Measurements from ENCODE around the gene NUP43. TPM values are rescaled to one million over a fixed set of nuclear protein-coding genes. Genes with fewer than 3 reads are reported as not detected.
"Not testable (repeated sequence)": the region's sequence is repeated elsewhere in the genome, so short reads cannot be mapped to it uniquely, and the experiment has no call there.

NUP43 gene
- total RNA-seq, 1 experiment from 2014 or later: 64.0 TPM

DNA sequence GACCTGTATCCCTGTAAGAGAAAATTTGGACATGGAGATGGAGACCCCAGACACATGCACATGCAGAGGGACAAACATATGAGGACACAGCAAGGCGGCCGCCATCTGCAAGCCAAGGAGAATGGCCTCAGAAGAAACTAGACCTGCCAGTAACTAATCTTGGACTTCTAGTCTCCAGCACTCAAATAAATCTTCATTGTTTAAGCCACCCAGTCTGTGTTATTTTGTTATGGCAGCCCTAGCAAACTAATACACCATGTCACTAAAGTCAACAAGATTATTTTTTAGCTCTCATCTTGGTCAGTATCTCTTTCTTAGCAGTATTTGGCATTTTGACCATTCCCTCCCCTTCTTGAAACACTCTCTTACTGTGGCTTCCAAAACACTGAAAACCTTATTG is 55.1 kb downstream of the NUP43 start:
- no peak overlapping the region for H3K4me3 ChIP-seq (ENCODE audit: insufficient read depth, low read depth, low read length)
- peaks cover 3% of the 10 kb centered on the region; the same call in 1 of the 2 replicates for H3K36me3 ChIP-seq (replicated peaks; ENCODE audit: control insufficient read depth, insufficient read depth, low read length)
- no peak for DNase-seq
- H3K27me3 ChIP-seq (ENCODE audit: control insufficient read depth, insufficient read depth, low read length): no peaks in the 10 kb centered on the region

- H3K36me3 ChIP-seq (replicated peaks; ENCODE audit: control insufficient read depth, insufficient read depth, low read length): peaks cover 11% of the 10 kb centered on the region
- DNase-seq: no peak
Observed at GRCh38 chr6:149686230-149686629, 60.1 kb downstream of the NUP43 start.

GRCh38 chr6:149683256-149683859 is 63.0 kb downstream of the NUP43 start:
- DNase-seq: no peak
- H3K27me3 ChIP-seq (ENCODE audit: control insufficient read depth, insufficient read depth, low read length): no peaks in the 10 kb centered on the region
- peaks cover 11% of the 10 kb centered on the region for H3K36me3 ChIP-seq (replicated peaks; ENCODE audit: control insufficient read depth, insufficient read depth, low read length)
- H3K4me3 ChIP-seq (ENCODE audit: insufficient read depth, low read depth, low read length): no peak overlapping the region

More at GRCh38 chr6:149686230-149686629, 60.1 kb downstream of the NUP43 start:
- Histone ChIP-seq H3K4me3 (ENCODE audit: insufficient read depth, low read depth, low read length) (no peak overlapping the region), H3K27me3 (ENCODE audit: control insufficient read depth, insufficient read depth, low read length) (no peaks in the 10 kb centered on the region)

- not testable (repeated sequence) for H3K4me3 ChIP-seq (ENCODE audit: insufficient read depth, low read depth, low read length); H3K27me3 ChIP-seq (ENCODE audit: control insufficient read depth, insufficient read depth, low read length); DNase-seq
- H3K36me3 ChIP-seq (replicated peaks; ENCODE audit: control insufficient read depth, insufficient read depth, low read length): peaks cover 11% of the 10 kb centered on the region
Observed at GRCh38 chr6:149681845-149682244, 64.5 kb downstream of the NUP43 start.

- no peak for DNase-seq
- Histone ChIP-seq H3K27me3 (ENCODE audit: control insufficient read depth, insufficient read depth, low read length) (no peaks in the 10 kb centered on the region), H3K4me3 (ENCODE audit: insufficient read depth, low read depth, low read length) (no peak overlapping the region), H3K36me3 (replicated peaks; ENCODE audit: control insufficient read depth, insufficient read depth, low read length) (peaks cover 15% of the 10 kb centered on the region)
Observed at GRCh38 chr6:149681209-149681608, 65.1 kb downstream of the NUP43 start.

DNA sequence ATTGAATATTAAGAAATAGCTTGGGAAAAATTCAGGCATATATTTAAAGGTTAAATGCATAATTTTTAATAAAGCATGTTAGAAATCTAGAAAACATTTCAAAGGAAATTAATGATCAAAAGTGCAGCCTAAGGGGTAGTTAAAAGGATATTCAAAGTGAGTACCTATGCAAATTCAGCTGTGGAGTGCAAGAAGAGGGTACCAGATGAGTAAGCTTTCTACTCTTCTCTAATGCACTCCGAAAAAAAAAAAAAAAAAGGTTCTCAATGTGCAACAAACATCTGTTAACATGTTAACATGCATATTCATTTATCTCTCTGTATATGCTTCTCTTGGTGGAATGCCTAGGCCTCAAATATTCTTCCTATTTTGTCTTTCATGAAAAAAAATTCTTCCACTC is 65.8 kb downstream of the NUP43 start:
- DNase-seq: no peak
- peaks cover 19% of the 10 kb centered on the region for H3K36me3 ChIP-seq (replicated peaks; ENCODE audit: control insufficient read depth, insufficient read depth, low read length)

More for the DNA sequence above, 65.8 kb downstream of the NUP43 start:
- Histone ChIP-seq H3K27me3 (ENCODE audit: control insufficient read depth, insufficient read depth, low read length) (no peaks in the 10 kb centered on the region), H3K4me3 (ENCODE audit: insufficient read depth, low read depth, low read length) (no peak overlapping the region)

Other genes with a start within 250 kb of the NUP43 start
- 21.7 and 32.8 TPM in 2 replicates for gene PPIL4, start 200.5 kb downstream of the NUP43 start, total RNA-seq (2014; rRNA removed; shearing (Covaris generic))
- gene GINM1, start 180.2 kb downstream of the NUP43 start, total RNA-seq (2014; rRNA removed; shearing (Covaris generic)): 20.6 and 21.8 TPM in 2 replicates
- 24.9 and 27.2 TPM in 2 replicates for gene KATNA1, start 97.8 kb downstream of the NUP43 start, total RNA-seq (2014; rRNA removed; shearing (Covaris generic))
- 13.5 and 15.2 TPM in 2 replicates for gene LATS1, start 28.4 kb downstream of the NUP43 start, total RNA-seq (2014; rRNA removed; shearing (Covaris generic))
- 104 and 118 TPM in 2 replicates for gene PCMT1, start 3.2 kb upstream of the NUP43 start, total RNA-seq (2014; rRNA removed; shearing (Covaris generic))
- 13.2 and 17.6 TPM in 2 replicates for gene LRP11, start 117.8 kb upstream of the NUP43 start, total RNA-seq (2014; rRNA removed; shearing (Covaris generic))
- not detected in 2 replicates for gene RAET1E, start 151.6 kb upstream of the NUP43 start, total RNA-seq (2014; rRNA removed; shearing (Covaris generic))
- gene RAET1G, start 176.6 kb upstream of the NUP43 start, total RNA-seq (2014; rRNA removed; shearing (Covaris generic)): not detected in 2 replicates
- gene ULBP2, start 195.5 kb upstream of the NUP43 start, total RNA-seq (2014; rRNA removed; shearing (Covaris generic)): not detected in 2 replicates
- gene ULBP1, start 217.4 kb upstream of the NUP43 start, total RNA-seq (2014; rRNA removed; shearing (Covaris generic)): 0.28 and 0.33 TPM in 2 replicates

All from H7 (cell line).